Kidney epithelial cell (primary cell): Measurements from ENCODE around the gene GGA1. TPM values are rescaled to one million over a fixed set of nuclear protein-coding genes. Genes with fewer than 3 reads are reported as not detected.
"Not testable (repeated sequence)": the region's sequence is repeated elsewhere in the genome, so short reads cannot be mapped to it uniquely, and the experiment has no call there.

ENCODE experiments used
- DNase-seq: peaks from one replicate; pipeline ENCODE4 v3.0.0-alpha.2; 2010; ENCODE audit warnings: low read depth
- H3K27me3 ChIP-seq: 2 replicates; pipeline ENCODE4 v1.6.0; 2011; ENCODE audit warnings: low read length; ENCODE audit not compliant: control insufficient read depth, insufficient read depth
- H3K36me3 ChIP-seq: 2 replicates; pipeline ENCODE4 v1.5.1; 2011; ENCODE audit warnings: low read length; ENCODE audit not compliant: control insufficient read depth, insufficient read depth
- H3K4me3 ChIP-seq: 2 replicates; pipeline ENCODE4 v1.5.1; 2011; ENCODE audit warnings: low read depth, mild to moderate bottlenecking, control low read depth, low read length
- total RNA-seq: library from RNA; depleted of rRNA; stranded (reverse); fragments of >200 nt; gene quantifications from 2 replicates; pipeline ENCODE4 v1.2.3, GENCODE V29; 2015
- TF ChIP-seq, protein P1 (sequence below): IDR thresholded peaks from 2 replicates; pipeline ENCODE4 v1.5.1; 2011; ENCODE audit warnings: mild to moderate bottlenecking, moderate library complexity, low read length, control low read depth, inconsistent platforms; ENCODE audit not compliant: insufficient read depth, poor library complexity, severe bottlenecking

GGA1 gene
- total RNA-seq, 1 donor from 2014 or later, result 65.9 TPM

DNA sequence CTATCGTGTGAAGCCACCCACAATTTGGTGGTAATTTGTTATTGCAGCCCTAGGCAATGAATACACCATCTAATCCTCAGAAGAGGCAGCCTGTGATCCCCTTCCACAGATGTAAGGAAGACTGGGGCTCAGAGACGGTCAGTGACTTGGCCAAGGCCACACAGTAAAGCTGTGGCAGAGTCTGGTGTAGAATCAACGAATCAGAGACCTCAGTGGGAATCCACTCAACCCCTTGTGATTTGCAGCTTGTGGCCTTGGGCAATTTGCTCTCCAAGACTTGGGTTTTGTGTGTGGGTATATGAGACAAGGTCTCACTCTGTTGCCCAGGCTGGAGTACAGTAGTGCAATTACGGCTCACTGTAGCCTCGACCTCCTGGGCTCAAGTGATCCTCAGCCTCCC lies 30.6 kb upstream of the GGA1 start:
- TF ChIP-seq, protein P1, sequence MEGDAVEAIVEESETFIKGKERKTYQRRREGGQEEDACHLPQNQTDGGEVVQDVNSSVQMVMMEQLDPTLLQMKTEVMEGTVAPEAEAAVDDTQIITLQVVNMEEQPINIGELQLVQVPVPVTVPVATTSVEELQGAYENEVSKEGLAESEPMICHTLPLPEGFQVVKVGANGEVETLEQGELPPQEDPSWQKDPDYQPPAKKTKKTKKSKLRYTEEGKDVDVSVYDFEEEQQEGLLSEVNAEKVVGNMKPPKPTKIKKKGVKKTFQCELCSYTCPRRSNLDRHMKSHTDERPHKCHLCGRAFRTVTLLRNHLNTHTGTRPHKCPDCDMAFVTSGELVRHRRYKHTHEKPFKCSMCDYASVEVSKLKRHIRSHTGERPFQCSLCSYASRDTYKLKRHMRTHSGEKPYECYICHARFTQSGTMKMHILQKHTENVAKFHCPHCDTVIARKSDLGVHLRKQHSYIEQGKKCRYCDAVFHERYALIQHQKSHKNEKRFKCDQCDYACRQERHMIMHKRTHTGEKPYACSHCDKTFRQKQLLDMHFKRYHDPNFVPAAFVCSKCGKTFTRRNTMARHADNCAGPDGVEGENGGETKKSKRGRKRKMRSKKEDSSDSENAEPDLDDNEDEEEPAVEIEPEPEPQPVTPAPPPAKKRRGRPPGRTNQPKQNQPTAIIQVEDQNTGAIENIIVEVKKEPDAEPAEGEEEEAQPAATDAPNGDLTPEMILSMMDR, result no peak
- H3K27me3 ChIP-seq, result peaks cover 2% of the 10 kb centered on the region
- no peak for DNase-seq
- H3K4me3 ChIP-seq, result no peak overlapping the region
- no peaks in the 10 kb centered on the region for H3K36me3 ChIP-seq

DNA sequence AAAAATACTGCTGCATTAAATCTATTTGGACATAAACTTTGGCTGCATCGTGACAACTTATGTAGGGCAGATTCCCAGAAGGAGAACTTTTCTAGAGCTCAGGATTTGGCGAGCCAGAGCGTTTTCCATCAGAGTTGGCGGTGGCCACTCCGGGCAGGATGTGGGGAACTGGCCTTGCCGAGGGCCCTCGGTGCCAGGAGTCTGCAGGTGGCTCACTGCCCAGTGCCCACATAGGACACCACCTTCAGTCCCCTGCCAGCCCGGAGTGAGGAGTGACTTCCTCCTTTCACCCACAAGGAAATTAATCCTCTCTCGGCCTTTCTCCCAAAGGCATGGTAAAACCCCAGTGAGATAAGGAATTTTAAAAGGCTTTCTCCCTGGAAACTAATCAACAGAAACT lies 27.1 kb upstream of the GGA1 start:
- no peak overlapping the region for H3K4me3 ChIP-seq
- DNase-seq, result no peak
- TF ChIP-seq, protein P1, result no peak
- peaks cover under 1% of the 10 kb centered on the region for H3K27me3 ChIP-seq
- H3K36me3 ChIP-seq, result no peaks in the 10 kb centered on the region

DNA sequence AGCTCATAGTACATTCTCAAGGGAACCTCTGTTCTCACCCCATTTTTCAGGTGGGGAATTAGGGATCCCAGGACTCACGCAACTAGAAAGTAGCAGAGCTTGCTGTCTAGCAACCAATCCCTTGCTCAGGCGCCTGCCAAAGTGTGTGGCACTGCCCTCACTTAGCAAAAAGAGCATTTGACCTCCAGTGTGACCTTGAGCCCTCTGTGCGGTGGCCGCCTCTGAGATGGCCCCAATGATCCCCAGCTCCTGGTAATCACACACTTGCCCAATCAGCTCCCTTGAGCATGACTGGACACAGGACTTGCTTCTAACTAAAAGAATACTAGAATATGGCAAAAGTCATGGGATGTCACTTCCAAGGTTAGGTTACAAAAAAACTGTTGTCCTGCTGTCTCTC lies 26.1 kb upstream of the GGA1 start:
- H3K27me3 ChIP-seq, result no peaks in the 10 kb centered on the region
- TF ChIP-seq, protein P1, result no peak
- no peak overlapping the region for H3K4me3 ChIP-seq
- H3K36me3 ChIP-seq, result no peaks in the 10 kb centered on the region
- DNase-seq, result no peak

DNA sequence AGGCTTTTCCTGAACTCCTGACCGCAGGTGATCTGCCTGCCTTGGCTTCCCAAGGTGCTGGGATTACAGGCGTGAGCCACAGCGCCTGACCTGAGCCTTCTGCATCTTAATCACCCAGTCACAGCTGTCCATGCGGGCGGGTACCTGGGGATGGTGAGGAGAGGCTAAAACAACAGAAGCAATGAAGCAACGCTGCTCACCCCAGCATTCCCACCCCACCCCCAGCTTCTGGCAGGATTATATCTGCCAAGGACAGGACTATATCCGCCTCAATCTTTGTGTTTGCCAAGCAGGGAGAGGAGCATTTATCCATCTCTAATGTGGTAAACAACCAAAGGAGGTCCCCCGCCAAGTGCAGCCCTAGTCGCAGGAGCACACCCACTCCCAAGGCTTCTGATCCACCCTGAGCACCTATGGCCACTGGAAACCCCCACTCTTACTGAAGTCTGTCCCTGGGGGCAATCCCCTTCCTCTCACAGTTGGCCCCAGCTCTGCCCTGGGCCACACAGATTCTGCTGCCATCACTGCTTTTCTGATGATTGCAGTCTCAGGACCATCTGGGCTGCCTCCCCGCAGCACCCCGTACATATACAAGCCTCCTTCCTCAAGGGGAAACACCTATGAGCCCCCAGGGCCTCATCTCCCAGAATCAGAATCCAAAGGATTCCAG lies 20.0 kb upstream of the GGA1 start:
- peaks cover 2% of the 10 kb centered on the region for H3K27me3 ChIP-seq
- no peak overlapping the region for H3K4me3 ChIP-seq
- DNase-seq, result no peak
- TF ChIP-seq, protein P1, result no peak
- no peaks in the 10 kb centered on the region for H3K36me3 ChIP-seq

DNA sequence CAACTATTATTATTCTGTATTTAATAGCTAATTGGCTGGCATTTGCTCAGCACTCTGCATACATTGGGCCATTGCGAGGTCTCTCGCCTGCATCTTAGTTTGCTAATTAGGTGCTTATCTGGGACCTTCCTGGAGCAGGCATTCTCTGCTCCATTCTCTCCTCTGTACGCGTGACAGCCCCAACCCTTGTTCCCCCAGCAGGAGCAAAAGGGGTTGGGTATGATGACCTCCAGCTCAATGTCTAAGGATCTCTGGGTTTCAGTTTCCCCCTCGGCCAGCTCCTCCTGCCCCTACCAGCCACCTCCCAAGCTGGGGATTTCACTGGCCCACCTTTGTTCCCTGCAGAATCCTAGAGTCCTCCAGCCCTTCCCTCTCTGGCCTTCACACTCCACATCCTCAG lies 19.0 kb upstream of the GGA1 start:
- H3K27me3 ChIP-seq, result peaks cover 2% of the 10 kb centered on the region

DNA sequence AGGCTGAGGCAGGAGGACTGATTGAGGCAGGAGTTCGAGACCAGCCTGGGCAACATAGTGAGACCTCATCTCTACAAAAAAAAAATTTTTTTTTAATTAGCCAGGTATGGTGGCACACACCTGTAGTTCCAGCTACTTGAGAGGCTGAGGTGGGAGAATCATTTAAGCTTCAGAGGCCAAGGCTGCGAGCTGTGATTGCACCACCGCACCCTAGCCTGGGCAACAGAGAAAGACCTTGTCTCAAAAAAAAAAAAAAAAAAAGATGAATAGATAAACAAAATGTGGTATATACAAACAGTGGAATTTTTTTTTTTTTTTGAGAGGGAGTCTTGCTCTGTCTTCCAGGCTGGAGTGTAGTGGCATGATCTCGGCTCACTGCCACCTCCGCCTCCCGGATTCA lies 17.6 kb upstream of the GGA1 start:
- DNase-seq, H3K4me3 ChIP-seq, H3K27me3 ChIP-seq, H3K36me3 ChIP-seq: not testable (repeated sequence)

More for the DNA sequence above, 19.0 kb upstream of the GGA1 start:
- no peaks in the 10 kb centered on the region for H3K36me3 ChIP-seq
- no peak overlapping the region for H3K4me3 ChIP-seq
- TF ChIP-seq, protein P1, result no peak
- no peak for DNase-seq
